PC-3 (cell line): ENCODE data around the gene GFOD1. TPM values are rescaled to one million over a fixed set of nuclear protein-coding genes. Genes with fewer than 3 reads are reported as not detected.

Experiments used
- ATAC-seq: fragments of 200-7000 bp; cut with Tn5 transposase; 2 replicates; pipeline ENCODE4 v1.9.1; 2020; ENCODE audit warnings: mild to moderate bottlenecking, moderate library complexity
- BruUV-seq: library from RNA; stranded (reverse); fragments of 400-500 nt; replicated peaks from 2 replicates; lab custom pipeline; 2021; lab: Mats Ljungman, UMichigan
- CTCF ChIA-PET: fragments of 300-600 bp; sonication (Branson Sonifier 250); formaldehyde crosslinking; loops from one replicate; lab custom pipeline; 2022; ENCODE audit warnings: antibody characterized with exemption; lab: Charles Lee
- POLR2A ChIA-PET: fragments of 300-600 bp; sonication (Branson Sonifier 250); formaldehyde crosslinking; loops from one replicate; lab custom pipeline; 2022; ENCODE audit warnings: antibody characterized with exemption; ENCODE audit not compliant: unreplicated experiment; lab: Charles Lee
- DNase-seq: peaks from one replicate; pipeline ENCODE4 v3.0.0-alpha.2; 2015
- H2AFZ ChIP-seq: fragments of 300-600 bp; sonication (generic); 2 replicates; pipeline ENCODE4 v1.6.0; 2016; ENCODE audit warnings: antibody characterized with exemption, low read length
- H3F3A ChIP-seq: fragments of 300-600 bp; sonication (generic); one replicate; pipeline ENCODE4 v1.6.0; 2017; ENCODE audit warnings: antibody characterized with exemption, low read length, control low read depth, mild to moderate bottlenecking; ENCODE audit not compliant: unreplicated experiment
- H3K27ac ChIP-seq: fragments of 300-600 bp; sonication (generic); 2 replicates; pipeline ENCODE4 v1.5.1; 2016; ENCODE audit warnings: mild to moderate bottlenecking, low read length
- H3K27me3 ChIP-seq: fragments of 300-600 bp; sonication (generic); 2 replicates; pipeline ENCODE4 v1.6.1; 2016; ENCODE audit warnings: low read length, mixed read lengths
- H3K36me3 ChIP-seq: fragments of 300-600 bp; sonication (generic); 2 replicates; pipeline ENCODE4 v1.6.1; 2016; ENCODE audit warnings: low read depth, mixed run types, low read length, mixed read lengths
- H3K4me1 ChIP-seq: fragments of 300-600 bp; sonication (generic); 2 replicates; pipeline ENCODE4 v1.5.1; 2016; ENCODE audit warnings: low read length; ENCODE audit not compliant: insufficient read depth
- H3K4me2 ChIP-seq: fragments of 300-600 bp; sonication (generic); 2 replicates; pipeline ENCODE4 v1.6.0; 2016; ENCODE audit warnings: low read length
- H3K4me3 ChIP-seq: fragments of 300-600 bp; sonication (generic); 2 replicates; pipeline ENCODE4 v1.5.1; 2016; ENCODE audit warnings: mild to moderate bottlenecking, low read length, mixed read lengths
- H3K79me2 ChIP-seq: fragments of 300-600 bp; sonication (generic); 2 replicates; pipeline ENCODE4 v1.6.1; 2017; ENCODE audit warnings: low read length, mixed read lengths
- H3K9ac ChIP-seq: fragments of 300-600 bp; sonication (generic); 2 replicates; pipeline ENCODE4 v1.6.0; 2016; ENCODE audit warnings: mild to moderate bottlenecking, low read length
- H3K9me2 ChIP-seq: fragments of 300-600 bp; sonication (generic); replicated peaks from 2 replicates; pipeline ENCODE4 v1.6.1; 2016; ENCODE audit warnings: mixed run types, low read length, mixed read lengths
- H3K9me3 ChIP-seq: fragments of 300-600 bp; sonication (generic); 2 replicates; pipeline ENCODE4 v1.6.1; 2016; ENCODE audit warnings: low read length, mixed read lengths
- H4K20me1 ChIP-seq: fragments of 300-600 bp; sonication (generic); 2 replicates; pipeline ENCODE4 v1.6.1; 2016; ENCODE audit warnings: low read length, mixed read lengths
- EZH2 ChIP-seq: fragments of 300-600 bp; sonication (generic); IDR thresholded peaks from one replicate; pipeline ENCODE4 v1.6.1; 2017; ENCODE audit warnings: antibody characterized with exemption, mild to moderate bottlenecking, low read length; ENCODE audit not compliant: unreplicated experiment
- EZH2phosphoT487 ChIP-seq: fragments of 300-600 bp; sonication (generic); IDR thresholded peaks from 2 replicates; pipeline ENCODE4 v1.6.1; 2018; ENCODE audit warnings: mild to moderate bottlenecking, antibody characterized with exemption, low read length, borderline replicate concordance
- intact Hi-C: fragments of 100-400 bp; cut with micrococcal nuclease; formaldehyde crosslinking; loops from 2 replicates; pipeline ENCODE4 v1.9.0; 2023
- total RNA-seq: library from RNA; depleted of rRNA; stranded (reverse); fragments of >200 nt; gene quantifications from 2 replicates; pipeline ENCODE4 v1.2.3, GENCODE V29; 2014
- TF ChIP-seq, protein P1 (sequence below): fragments of 300-600 bp; sonication (generic); conservative IDR thresholded peaks from 2 replicates; pipeline ENCODE4 v1.5.1; 2017; ENCODE audit warnings: antibody characterized with exemption, low read depth, mild to moderate bottlenecking, low read length

GFOD1 gene
- total RNA-seq, 1 experiment from 2014 or later, result 16.0 TPM

DNA sequence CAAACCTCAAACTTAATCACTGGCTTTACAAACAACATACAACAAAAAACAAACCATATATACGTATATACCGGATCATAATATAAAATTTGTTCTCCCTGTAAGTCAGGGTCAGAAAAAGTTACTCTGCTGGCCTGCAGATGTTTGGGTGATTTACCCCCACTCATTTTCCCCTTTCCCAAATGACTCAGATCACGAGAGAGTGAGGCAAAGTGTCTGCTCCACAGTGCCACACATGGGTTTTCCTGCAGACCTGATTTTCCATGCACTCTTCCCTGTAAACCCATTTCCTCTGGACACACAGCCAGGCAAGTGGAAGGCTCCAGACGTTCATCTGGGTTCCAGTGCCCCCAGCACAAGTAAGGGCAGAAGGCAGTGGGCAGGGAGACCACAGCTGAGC, 23.5 kb downstream of the GFOD1 start:
- ChIA-PET CTCF (no interaction called here), POLR2A (no interaction called here)
- Histone ChIP-seq H3K27ac (no peak overlapping the region), H4K20me1 (no peaks in the 10 kb centered on the region), H3K36me3 (no peaks in the 10 kb centered on the region; the same call in 1 of the 2 replicates), H3K4me2 (no peak overlapping the region), H3K9me3 (no peaks in the 10 kb centered on the region), H3K9me2 (no peaks in the 10 kb centered on the region), H3K9ac (no peak overlapping the region), H3K4me1 (peaks cover 17% of the 10 kb centered on the region), H3K79me2 (peaks cover 31% of the 10 kb centered on the region), H3K4me3 (no peak overlapping the region), H2AFZ (no peak overlapping the region), H3K27me3 (no peaks in the 10 kb centered on the region), H3F3A (no peaks in the 10 kb centered on the region)
- intact Hi-C loops, result no loop called here
- DNase-seq (no peak), ATAC-seq (no peak)
- BruUV-seq, result no TSS peak
- TF ChIP-seq, protein P1, sequence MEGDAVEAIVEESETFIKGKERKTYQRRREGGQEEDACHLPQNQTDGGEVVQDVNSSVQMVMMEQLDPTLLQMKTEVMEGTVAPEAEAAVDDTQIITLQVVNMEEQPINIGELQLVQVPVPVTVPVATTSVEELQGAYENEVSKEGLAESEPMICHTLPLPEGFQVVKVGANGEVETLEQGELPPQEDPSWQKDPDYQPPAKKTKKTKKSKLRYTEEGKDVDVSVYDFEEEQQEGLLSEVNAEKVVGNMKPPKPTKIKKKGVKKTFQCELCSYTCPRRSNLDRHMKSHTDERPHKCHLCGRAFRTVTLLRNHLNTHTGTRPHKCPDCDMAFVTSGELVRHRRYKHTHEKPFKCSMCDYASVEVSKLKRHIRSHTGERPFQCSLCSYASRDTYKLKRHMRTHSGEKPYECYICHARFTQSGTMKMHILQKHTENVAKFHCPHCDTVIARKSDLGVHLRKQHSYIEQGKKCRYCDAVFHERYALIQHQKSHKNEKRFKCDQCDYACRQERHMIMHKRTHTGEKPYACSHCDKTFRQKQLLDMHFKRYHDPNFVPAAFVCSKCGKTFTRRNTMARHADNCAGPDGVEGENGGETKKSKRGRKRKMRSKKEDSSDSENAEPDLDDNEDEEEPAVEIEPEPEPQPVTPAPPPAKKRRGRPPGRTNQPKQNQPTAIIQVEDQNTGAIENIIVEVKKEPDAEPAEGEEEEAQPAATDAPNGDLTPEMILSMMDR, result no peak
- TF ChIP-seq EZH2 (no peak), EZH2phosphoT487 (no peak)

DNA sequence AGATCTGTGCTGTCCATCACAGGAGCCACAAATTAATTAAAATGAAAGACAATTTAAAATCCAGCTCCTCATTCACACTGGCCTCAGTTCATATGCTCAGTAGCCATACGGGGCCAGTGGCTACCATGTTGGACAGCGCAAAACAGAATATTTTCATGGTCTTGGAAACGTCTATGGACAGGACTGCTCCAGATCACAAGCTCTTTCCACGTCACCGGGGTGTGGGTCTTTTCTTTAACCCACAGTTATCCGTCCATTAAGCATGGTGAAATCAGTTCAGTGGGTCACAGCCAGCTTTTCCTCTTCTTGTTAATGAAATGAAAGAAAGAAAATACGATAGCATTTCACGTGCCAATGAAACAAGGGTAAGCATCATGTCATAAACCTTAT, 24.1 kb downstream of the GFOD1 start:
- ChIA-PET POLR2A (no interaction called here), CTCF (no interaction called here)
- TF ChIP-seq EZH2 (no peak), EZH2phosphoT487 (no peak)
- TF ChIP-seq, protein P1, result no peak
- Histone ChIP-seq H3K27me3 (no peaks in the 10 kb centered on the region), H3K4me1 (peaks cover 17% of the 10 kb centered on the region), H3K9me2 (no peaks in the 10 kb centered on the region), H3K27ac (no peak overlapping the region), H3K9ac (no peak overlapping the region), H3K36me3 (no peaks in the 10 kb centered on the region; the same call in 1 of the 2 replicates), H3K79me2 (peaks cover 28% of the 10 kb centered on the region), H4K20me1 (no peaks in the 10 kb centered on the region), H3K4me2 (no peak overlapping the region), H3F3A (no peaks in the 10 kb centered on the region), H3K4me3 (no peak overlapping the region), H2AFZ (no peak overlapping the region), H3K9me3 (no peaks in the 10 kb centered on the region)
- intact Hi-C loops, result no loop called here
- DNase-seq (no peak), ATAC-seq (no peak)
- no TSS peak for BruUV-seq

DNA sequence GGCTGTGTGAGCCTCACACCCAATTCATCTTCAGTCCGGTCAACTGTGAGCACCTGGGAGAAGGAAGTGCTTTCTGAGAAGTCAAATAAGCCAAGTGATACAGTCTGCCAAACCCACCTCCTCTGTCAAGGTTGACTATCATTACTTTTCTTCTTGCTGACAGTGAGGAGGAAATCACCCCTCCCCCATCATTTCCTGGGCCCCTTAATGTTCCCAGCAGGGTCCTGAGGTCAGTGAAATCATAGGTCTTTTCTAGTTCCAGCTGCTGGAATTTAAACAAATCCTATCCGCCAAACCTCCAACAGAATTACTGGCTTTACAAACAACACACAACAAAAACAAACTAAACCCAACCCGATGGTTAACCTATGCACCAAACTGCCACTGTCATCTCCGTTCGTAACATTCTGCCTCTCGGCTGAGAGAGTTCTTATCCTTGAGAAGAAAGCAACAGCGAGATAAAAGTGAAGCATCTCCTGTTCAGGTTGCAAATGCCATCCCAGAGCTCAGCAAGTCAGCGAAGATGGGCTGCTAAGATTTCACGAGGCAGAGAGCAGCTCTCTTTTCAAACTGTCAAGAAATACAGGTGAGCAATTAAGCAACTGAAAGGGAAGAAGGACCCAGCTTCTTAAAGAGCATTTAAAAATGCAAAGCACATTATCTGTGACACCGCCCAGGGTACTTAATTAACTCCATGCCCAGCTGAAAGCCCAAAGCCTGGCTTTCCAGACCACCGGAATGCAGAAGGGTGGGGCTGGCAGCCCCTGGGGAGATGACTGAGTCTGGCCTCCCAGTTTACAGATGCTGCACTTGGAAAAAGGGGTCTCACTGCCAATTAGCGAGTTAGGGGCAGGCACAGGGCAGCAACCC, 24.7 kb downstream of the GFOD1 start:
- DNase-seq (no peak), ATAC-seq (no peak)
- Histone ChIP-seq H4K20me1 (no peaks in the 10 kb centered on the region), H2AFZ (no peak overlapping the region), H3K4me2 (no peak overlapping the region), H3K27ac (no peak overlapping the region), H3F3A (no peaks in the 10 kb centered on the region), H3K9ac (no peak overlapping the region), H3K4me3 (no peak overlapping the region), H3K79me2 (peaks cover 30% of the 10 kb centered on the region), H3K9me3 (no peaks in the 10 kb centered on the region), H3K27me3 (no peaks in the 10 kb centered on the region), H3K9me2 (no peaks in the 10 kb centered on the region), H3K36me3 (no peaks in the 10 kb centered on the region; the same call in 1 of the 2 replicates), H3K4me1 (peaks cover 17% of the 10 kb centered on the region)
- ChIA-PET POLR2A (no interaction called here), CTCF (no interaction called here)
- BruUV-seq, result no TSS peak
- TF ChIP-seq, protein P1, result no peak
- no peak for TF ChIP-seq EZH2phosphoT487
- TF ChIP-seq EZH2, result no peak
- intact Hi-C loops, result no loop called here
